ENCODE measurements around the gene C17orf78.
"Not testable (repeated sequence)": the region's sequence is repeated elsewhere in the genome, so short reads cannot be mapped to it uniquely, and the experiment has no call there.

Gene C17orf78

GRCh38 chr17:37408145-37408479 lies 32.3 kb downstream of the C17orf78 start:
- H2AK5ac ChIP-seq (ENCODE audit: low read length, severe bottlenecking); H4K8ac ChIP-seq (ENCODE audit: low read length); DNase-seq; H3K4ac ChIP-seq (ENCODE audit: low read depth in 1 of 2, low read length in 2 of 2); H3K27me3 ChIP-seq (ENCODE audit: control insufficient read depth in 1 of 2, insufficient read depth in 1 of 2, low read length in 2 of 2); H3K14ac ChIP-seq (ENCODE audit: low read length in 2 of 2); H3K4me2 ChIP-seq (ENCODE audit: low read length, poor library complexity, severe bottlenecking); H4K91ac ChIP-seq (ENCODE audit: low read length); H2BK5ac ChIP-seq (ENCODE audit: low read depth, low read length, poor library complexity, severe bottlenecking); H3K9me3 ChIP-seq (ENCODE audit: control insufficient read depth, low read length); H2BK15ac ChIP-seq (ENCODE audit: low read depth, poor library complexity, severe bottlenecking); H2AFZ ChIP-seq (ENCODE audit: low read depth, low read length); H2BK120ac ChIP-seq (ENCODE audit: low read depth, low read length); H3K4me1 ChIP-seq (ENCODE audit: control insufficient read depth, insufficient read depth, low read depth, low read length); H2BK12ac ChIP-seq (ENCODE audit: low read length in 2 of 2); H3K27ac ChIP-seq (ENCODE audit: low read length, poor library complexity, severe bottlenecking): not testable (repeated sequence)
- peaks cover 28% of the 10 kb centered on the region for H3K79me1 ChIP-seq (replicated peaks; ENCODE audit: low read length, poor library complexity, severe bottlenecking)
- peak overlapping the region in 1 of 2 experiments; percentile 87 for H3K23ac ChIP-seq (ENCODE audit: low read length in 2 of 2)
- peak overlapping the region in 1 of 2 experiments; percentile 21 for H3K18ac ChIP-seq (ENCODE audit: low read depth in 1 of 2, low read length in 2 of 2)
- WGBS, result 98% methylated on average over 13 of the region's 13 CpGs
- peaks cover 8 to 31% of the 10 kb centered on the region in 2 experiments for H3K36me3 ChIP-seq (ENCODE audit: control insufficient read depth in 1 of 2, insufficient read depth in 2 of 2, low read depth in 1 of 2, low read length in 2 of 2)
- peak overlapping the region in 1 of 2 experiments; percentile 94 for H3K4me3 ChIP-seq (ENCODE audit: insufficient read depth in 1 of 2, low read depth in 1 of 2, low read length in 2 of 2)
- H3K9ac ChIP-seq (ENCODE audit: low read length), result peak overlapping the region; percentile 98

DNA sequence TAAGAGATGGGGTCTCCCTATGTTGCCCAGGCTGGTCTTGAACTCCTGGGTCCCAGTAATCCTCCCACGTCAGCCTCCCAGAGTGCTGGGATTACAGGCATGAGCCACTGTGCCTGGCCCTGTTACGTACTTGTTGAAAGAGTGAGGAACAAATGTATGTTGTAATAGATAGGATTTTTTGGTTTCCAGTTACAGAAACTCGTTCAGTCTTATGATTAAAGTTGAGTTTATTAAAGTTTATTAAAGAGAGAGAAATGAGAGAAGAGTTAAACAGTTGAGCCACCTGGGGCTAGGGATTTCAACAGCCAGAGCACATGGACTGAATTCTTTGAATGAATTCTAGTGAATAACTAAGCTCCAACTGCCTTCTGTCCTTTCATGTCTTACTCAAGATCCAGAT lies 34.6 kb downstream of the C17orf78 start:
- Histone ChIP-seq H3K27me3 (ENCODE audit: control insufficient read depth in 1 of 2, insufficient read depth in 1 of 2, low read length in 2 of 2) (no peaks in the 10 kb centered on the region), H2BK12ac (ENCODE audit: low read length in 2 of 2) (no peak overlapping the region), H3K23ac (ENCODE audit: low read length in 2 of 2) (no peak overlapping the region), H3K4me2 (ENCODE audit: low read length, poor library complexity, severe bottlenecking) (no peak overlapping the region), H3K4me3 (ENCODE audit: insufficient read depth in 1 of 2, low read depth in 1 of 2, low read length in 2 of 2) (no peak overlapping the region), H3K9me3 (ENCODE audit: control insufficient read depth, low read length) (no peaks in the 10 kb centered on the region), H3K36me3 (ENCODE audit: control insufficient read depth in 1 of 2, insufficient read depth in 2 of 2, low read depth in 1 of 2, low read length in 2 of 2) (peaks cover 14 to 53% of the 10 kb centered on the region in 2 experiments), H2BK5ac (ENCODE audit: low read depth, low read length, poor library complexity, severe bottlenecking) (no peak overlapping the region), H2AK5ac (ENCODE audit: low read length, severe bottlenecking) (no peak overlapping the region), H2BK15ac (ENCODE audit: low read depth, poor library complexity, severe bottlenecking) (no peak overlapping the region), H3K9ac (ENCODE audit: low read length) (no peak overlapping the region), H3K4ac (ENCODE audit: low read depth in 1 of 2, low read length in 2 of 2) (no peak overlapping the region), H3K4me1 (ENCODE audit: control insufficient read depth, insufficient read depth, low read depth, low read length) (peaks cover 7% of the 10 kb centered on the region), H3K14ac (ENCODE audit: low read length in 2 of 2) (no peak overlapping the region), H2AFZ (ENCODE audit: low read depth, low read length) (no peak overlapping the region), H2BK120ac (ENCODE audit: low read depth, low read length) (no peak overlapping the region), H3K79me1 (replicated peaks; ENCODE audit: low read length, poor library complexity, severe bottlenecking) (peaks cover 22% of the 10 kb centered on the region), H4K91ac (ENCODE audit: low read length) (no peak overlapping the region), H4K8ac (ENCODE audit: low read length) (no peak overlapping the region), H3K18ac (ENCODE audit: low read depth in 1 of 2, low read length in 2 of 2) (no peak overlapping the region), H3K27ac (ENCODE audit: low read length, poor library complexity, severe bottlenecking) (no peak overlapping the region)
- WGBS, result 96% methylated on average over 3 of the region's 3 CpGs
- no peak for DNase-seq

- Histone ChIP-seq H2BK120ac (ENCODE audit: low read depth, low read length) (no peak overlapping the region), H2AFZ (ENCODE audit: low read depth, low read length) (no peak overlapping the region), H3K27ac (ENCODE audit: low read length, poor library complexity, severe bottlenecking) (no peak overlapping the region), H4K91ac (ENCODE audit: low read length) (no peak overlapping the region), H4K8ac (ENCODE audit: low read length) (no peak overlapping the region), H3K9ac (ENCODE audit: low read length) (no peak overlapping the region), H3K4me2 (ENCODE audit: low read length, poor library complexity, severe bottlenecking) (no peak overlapping the region), H2BK15ac (ENCODE audit: low read depth, poor library complexity, severe bottlenecking) (no peak overlapping the region), H3K4ac (ENCODE audit: low read depth in 1 of 2, low read length in 2 of 2) (no peak overlapping the region), H2BK12ac (ENCODE audit: low read length in 2 of 2) (no peak overlapping the region), H3K23ac (ENCODE audit: low read length in 2 of 2) (no peak overlapping the region), H3K18ac (ENCODE audit: low read depth in 1 of 2, low read length in 2 of 2) (no peak overlapping the region), H3K79me1 (replicated peaks; ENCODE audit: low read length, poor library complexity, severe bottlenecking) (peaks cover 27% of the 10 kb centered on the region), H3K36me3 (ENCODE audit: control insufficient read depth in 1 of 2, insufficient read depth in 2 of 2, low read depth in 1 of 2, low read length in 2 of 2) (peaks cover 28 to 71% of the 10 kb centered on the region in 2 experiments), H3K4me3 (ENCODE audit: insufficient read depth in 1 of 2, low read depth in 1 of 2, low read length in 2 of 2) (no peak overlapping the region), H3K4me1 (ENCODE audit: control insufficient read depth, insufficient read depth, low read depth, low read length) (no peaks in the 10 kb centered on the region), H2AK5ac (ENCODE audit: low read length, severe bottlenecking) (no peak overlapping the region), H2BK5ac (ENCODE audit: low read depth, low read length, poor library complexity, severe bottlenecking) (no peak overlapping the region), H3K9me3 (ENCODE audit: control insufficient read depth, low read length) (no peaks in the 10 kb centered on the region), H3K27me3 (ENCODE audit: control insufficient read depth in 1 of 2, insufficient read depth in 1 of 2, low read length in 2 of 2) (no peaks in the 10 kb centered on the region), H3K14ac (ENCODE audit: low read length in 2 of 2) (no peak overlapping the region)
- 95% methylated on average over 6 of the region's 7 CpGs for WGBS
- DNase-seq, result no peak
Observed at GRCh38 chr17:37413875-37414519, 38.2 kb downstream of the C17orf78 start.

DNA sequence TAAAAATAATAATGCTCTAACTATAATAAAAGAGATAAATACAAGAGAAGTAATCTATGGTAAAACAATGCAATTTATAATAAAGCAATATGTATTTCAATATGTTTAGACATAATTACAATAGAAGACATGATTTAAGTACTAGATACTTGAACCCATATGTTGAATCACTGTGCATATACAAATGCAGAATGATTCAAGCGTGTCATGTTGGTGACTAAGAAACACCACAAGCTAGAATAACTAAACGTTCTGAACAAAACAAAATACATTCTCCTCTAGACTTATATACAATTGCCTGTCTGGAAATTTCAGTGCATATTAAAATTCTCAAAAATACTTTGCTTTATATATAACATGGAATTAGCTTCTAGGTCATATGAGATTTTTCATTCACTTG lies 42.1 kb downstream of the C17orf78 start:
- Histone ChIP-seq H4K91ac (ENCODE audit: low read length) (no peak overlapping the region), H4K8ac (ENCODE audit: low read length) (no peak overlapping the region), H3K27me3 (ENCODE audit: control insufficient read depth in 1 of 2, insufficient read depth in 1 of 2, low read length in 2 of 2) (no peaks in the 10 kb centered on the region), H3K9ac (ENCODE audit: low read length) (no peak overlapping the region), H3K36me3 (ENCODE audit: control insufficient read depth in 1 of 2, insufficient read depth in 2 of 2, low read depth in 1 of 2, low read length in 2 of 2) (peaks cover 31 to 59% of the 10 kb centered on the region in 2 experiments), H3K79me1 (replicated peaks; ENCODE audit: low read length, poor library complexity, severe bottlenecking) (peaks cover 35% of the 10 kb centered on the region), H3K18ac (ENCODE audit: low read depth in 1 of 2, low read length in 2 of 2) (no peak overlapping the region), H2BK120ac (ENCODE audit: low read depth, low read length) (no peak overlapping the region), H3K23ac (ENCODE audit: low read length in 2 of 2) (no peak overlapping the region), H3K14ac (ENCODE audit: low read length in 2 of 2) (no peak overlapping the region), H2AK5ac (ENCODE audit: low read length, severe bottlenecking) (no peak overlapping the region), H2AFZ (ENCODE audit: low read depth, low read length) (no peak overlapping the region), H2BK15ac (ENCODE audit: low read depth, poor library complexity, severe bottlenecking) (no peak overlapping the region), H3K4me1 (ENCODE audit: control insufficient read depth, insufficient read depth, low read depth, low read length) (no peaks in the 10 kb centered on the region), H3K27ac (ENCODE audit: low read length, poor library complexity, severe bottlenecking) (no peak overlapping the region), H3K4ac (ENCODE audit: low read depth in 1 of 2, low read length in 2 of 2) (no peak overlapping the region), H2BK5ac (ENCODE audit: low read depth, low read length, poor library complexity, severe bottlenecking) (no peak overlapping the region), H3K4me3 (ENCODE audit: insufficient read depth in 1 of 2, low read depth in 1 of 2, low read length in 2 of 2) (no peak overlapping the region), H3K9me3 (ENCODE audit: control insufficient read depth, low read length) (no peaks in the 10 kb centered on the region), H2BK12ac (ENCODE audit: low read length in 2 of 2) (no peak overlapping the region), H3K4me2 (ENCODE audit: low read length, poor library complexity, severe bottlenecking) (no peak overlapping the region)
- 48% methylated on average over 2 of the region's 2 CpGs for WGBS
- DNase-seq, result peak; percentile 20

All from mesenchymal stem cell (in vitro differentiated cells and primary cell).